B cell (primary cell): ENCODE data around the gene IER5L. TPM values are rescaled to one million over a fixed set of nuclear protein-coding genes. Genes with fewer than 3 reads are reported as not detected.

Experiments
- ATAC-seq: fragments of 200-7000 bp; cut with Tn5 transposase; one replicate; pipeline ENCODE4 v1.10.0; 2021; ENCODE audit warnings: low read depth, mild to moderate bottlenecking, moderate number of reproducible peaks, moderate library complexity
- CTCF ChIA-PET: fragments of 350-600 bp; sonication (Branson Sonifier 250); formaldehyde crosslinking; loops from one replicate; lab custom pipeline; 2021; ENCODE audit warnings: antibody characterized with exemption, inconsistent platforms; lab: Charles Lee
- POLR2A ChIA-PET: fragments of 350-600 bp; sonication (Branson Sonifier 250); formaldehyde crosslinking; loops from one replicate; lab custom pipeline; 2021; ENCODE audit warnings: antibody characterized with exemption; lab: Charles Lee
- DNase-seq: peaks from one replicate; pipeline ENCODE4 v3.0.0; 2013
- H2AFZ ChIP-seq: 2 replicates; pipeline ENCODE4 v1.6.1; 2012; ENCODE audit warnings: mild to moderate bottlenecking, low read depth, low read length; ENCODE audit not compliant: insufficient read depth, poor library complexity, severe bottlenecking
- H3K27ac ChIP-seq, 2 donors: 1 replicate in 1 of 2; 2 replicates in 1 of 2; pipeline ENCODE4 v1.5.1; 2012 to 2013; ENCODE audit warnings: low read length in 2 of 2, mild to moderate bottlenecking in 2 of 2, moderate library complexity in 1 of 2
- H3K27me3 ChIP-seq, 4 experiments: fragments of 200-600 bp in 1 of 4; sonication (generic) in 1 of 4; replicated peaks in 1 of 4; 1 replicate in 2 of 4; 2 replicates in 2 of 4; pipeline versions ENCODE4 v1.6.1 to v1.7.0; 2013 to 2016; ENCODE audit warnings: low read length in 3 of 4, mild to moderate bottlenecking in 2 of 4, mixed read lengths in 1 of 4, moderate library complexity in 1 of 4; ENCODE audit not compliant: insufficient read depth in 4 of 4, control insufficient read depth in 3 of 4; ENCODE audit errors: control extremely low read depth in 1 of 4
- H3K36me3 ChIP-seq, 2 experiments: replicated peaks in 1 of 2; 1 replicate in 1 of 2; 2 replicates in 1 of 2; pipeline versions ENCODE4 v1.6.1 to v1.7.1; 2013; ENCODE audit warnings: low read length in 1 of 2; ENCODE audit not compliant: insufficient read depth in 2 of 2, control insufficient read depth in 1 of 2; ENCODE audit errors: control extremely low read depth in 1 of 2, extremely low read depth in 1 of 2
- H3K4me1 ChIP-seq, 2 donors: fragments of 200-600 bp in 1 of 2; sonication (generic) in 1 of 2; 1 replicate in 1 of 2; 2 replicates in 1 of 2; pipeline versions ENCODE4 v1.5.1 to v1.6.1; 2013 to 2017; ENCODE audit warnings: low read length in 2 of 2; ENCODE audit not compliant: control insufficient read depth in 2 of 2, insufficient read depth in 2 of 2
- H3K4me2 ChIP-seq: replicated peaks from 2 replicates; pipeline ENCODE3; 2012; ENCODE audit warnings: mild to moderate bottlenecking, low read depth, low read length; ENCODE audit not compliant: poor library complexity, severe bottlenecking
- H3K4me3 ChIP-seq, 5 experiments: fragments of 200-600 bp in 1 of 5; sonication (generic) in 1 of 5; 1 replicate in 3 of 5; 2 replicates in 2 of 5; pipeline versions ENCODE4 v1.5.1 to v1.7.0; 2011 to 2016; ENCODE audit warnings: low read length in 4 of 5, mild to moderate bottlenecking in 4 of 5, low read depth in 2 of 5, control low read depth in 1 of 5, moderate library complexity in 1 of 5; ENCODE audit not compliant: insufficient read depth in 1 of 5; ENCODE audit errors: control extremely low read depth in 1 of 5, extremely low read depth in 1 of 5
- H3K79me2 ChIP-seq: fragments of 200-600 bp; sonication (generic); one replicate; pipeline ENCODE4 v1.6.0; 2016; ENCODE audit warnings: low read length; ENCODE audit not compliant: control insufficient read depth, insufficient read depth
- H3K9ac ChIP-seq: fragments of 200-600 bp; sonication (generic); 2 replicates; pipeline ENCODE4 v1.6.1; 2017; ENCODE audit warnings: mild to moderate bottlenecking, low read length, moderate library complexity
- H3K9me3 ChIP-seq, 3 donors: one replicate each; pipeline versions ENCODE4 v1.6.1 to v1.7.1; 2013; ENCODE audit warnings: low read length in 2 of 3; ENCODE audit not compliant: control insufficient read depth in 2 of 3, insufficient read depth in 1 of 3; ENCODE audit errors: control extremely low read depth in 1 of 3
- H4K20me1 ChIP-seq: 2 replicates; pipeline ENCODE4 v1.6.0; 2012; ENCODE audit warnings: mild to moderate bottlenecking, low read length; ENCODE audit not compliant: insufficient read depth, control insufficient read depth, poor library complexity, severe bottlenecking
- H3K27ac Mint-ChIP-seq: one replicate; pipeline ENCODE4 v1.8.0; 2021; ENCODE audit warnings: mixed read lengths
- H3K27me3 Mint-ChIP-seq: one replicate; pipeline ENCODE4 v1.8.0; 2021; ENCODE audit warnings: mixed read lengths
- H3K4me1 Mint-ChIP-seq: one replicate; pipeline ENCODE4 v1.8.0; 2021; ENCODE audit warnings: mixed read lengths
- H3K4me3 Mint-ChIP-seq: one replicate; pipeline ENCODE4 v1.8.0; 2021; ENCODE audit warnings: mixed read lengths
- H3K9me3 Mint-ChIP-seq: one replicate; pipeline ENCODE4 v1.8.0; 2022; ENCODE audit warnings: mixed read lengths; ENCODE audit not compliant: insufficient read depth
- EZH2 ChIP-seq: IDR thresholded peaks from 2 replicates; pipeline ENCODE4 v1.6.1; 2012; ENCODE audit warnings: borderline replicate concordance, low read depth, mild to moderate bottlenecking, moderate library complexity, low read length; ENCODE audit not compliant: insufficient read depth, poor library complexity, severe bottlenecking
- WGBS: methylation state at CpG from one replicate; pipeline ENCODE4 v1.1.5; 2013; ENCODE audit warnings: missing lambda C conversion rate; ENCODE audit not compliant: insufficient coverage; 5-methylcytosine and 5-hydroxymethylcytosine counted together
- intact Hi-C: fragments of 100-400 bp; cut with micrococcal nuclease; formaldehyde crosslinking; loops from one replicate; pipeline ENCODE4 v1.10.0; 2022
- polyA plus RNA-seq: library from polyadenylated mRNA; depleted of rRNA; stranded (reverse); fragments of >200 nt; gene quantifications from 2 replicates; pipeline ENCODE4 v1.2.3, GENCODE V29; 2012
- total RNA-seq, 2 donors: library from RNA; stranded (reverse); fragments of 120-200 nt in 1 of 2; gene quantifications; 1 replicate in 1 of 2; 2 replicates in 1 of 2; pipeline versions ENCODE4 v1.2.3 to v1.2.4, GENCODE V29; 2013 to 2022
- TF ChIP-seq, protein P1 (sequence below): fragments of 200-600 bp; IDR thresholded peaks from one replicate; pipeline ENCODE4 v1.8.0; 2022; ENCODE audit warnings: antibody characterized with exemption, mild to moderate bottlenecking

The IER5L gene
- total and polyA plus RNA-seq, 2 donors (not counting 1 experiment from before 2014, with no cell fraction given): 1.5 to 12.9 TPM

DNA sequence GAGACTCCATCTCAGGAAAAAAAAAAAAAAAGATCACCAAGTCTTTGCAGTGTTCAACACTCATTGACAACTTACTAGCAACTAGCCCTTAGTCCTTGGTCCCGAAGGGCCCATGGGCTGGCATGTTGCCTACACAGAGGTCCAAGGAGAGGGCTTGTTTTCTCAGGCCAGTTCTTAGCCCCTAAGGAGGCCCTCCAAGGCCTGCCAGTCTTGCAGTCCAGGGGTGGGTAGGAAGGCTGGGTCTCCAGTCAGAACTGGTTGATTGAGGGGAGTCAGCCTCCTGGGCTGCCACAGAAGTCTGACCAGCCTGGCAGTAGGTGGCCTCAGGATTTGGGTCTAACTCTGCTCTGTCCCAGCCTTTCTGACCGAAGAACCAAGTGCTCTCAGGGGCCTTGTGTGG, 32.7 kb downstream of the IER5L start:
- H3K4me3 Mint-ChIP-seq: no peak overlapping the region
- H3K27ac Mint-ChIP-seq: no peak overlapping the region
- H3K9ac ChIP-seq: no peak overlapping the region
- no peak overlapping the region for H2AFZ ChIP-seq
- H3K9me3 ChIP-seq: no peaks in the 10 kb centered on the region
- H3K4me1 ChIP-seq: peaks cover 46 to 52% of the 10 kb centered on the region in 2 donors
- intact Hi-C loops: no loop called here
- POLR2A ChIA-PET: interaction anchor here (0.7 kb wide), 1 partner anchor 311 kb away, joined by 4 read pairs; no protein-coding TSS in a partner anchor
- H3K9me3 Mint-ChIP-seq: no peaks in the 10 kb centered on the region
- DNase-seq: no peak
- WGBS: 100% methylated on average over 2 of the region's 2 CpGs
- ATAC-seq: no peak
- CTCF ChIA-PET: interaction anchor here (1.2 to 18.9 kb wide), 4 partner anchors 14 to 639 kb away, joined by 3 to 382 read pairs (median 78); partner anchors contain the start of genes IER5L and NTMT1
- H3K27ac ChIP-seq: no peak overlapping the region
- H3K4me1 Mint-ChIP-seq: peaks cover 47% of the 10 kb centered on the region
- H3K27me3 ChIP-seq: no peaks in the 10 kb centered on the region
- H3K4me3 ChIP-seq: no peak overlapping the region
- peaks cover 0 to 38% of the 10 kb centered on the region in 2 experiments for H3K36me3 ChIP-seq
- H3K27me3 Mint-ChIP-seq: no peaks in the 10 kb centered on the region
- TF ChIP-seq, protein P1, sequence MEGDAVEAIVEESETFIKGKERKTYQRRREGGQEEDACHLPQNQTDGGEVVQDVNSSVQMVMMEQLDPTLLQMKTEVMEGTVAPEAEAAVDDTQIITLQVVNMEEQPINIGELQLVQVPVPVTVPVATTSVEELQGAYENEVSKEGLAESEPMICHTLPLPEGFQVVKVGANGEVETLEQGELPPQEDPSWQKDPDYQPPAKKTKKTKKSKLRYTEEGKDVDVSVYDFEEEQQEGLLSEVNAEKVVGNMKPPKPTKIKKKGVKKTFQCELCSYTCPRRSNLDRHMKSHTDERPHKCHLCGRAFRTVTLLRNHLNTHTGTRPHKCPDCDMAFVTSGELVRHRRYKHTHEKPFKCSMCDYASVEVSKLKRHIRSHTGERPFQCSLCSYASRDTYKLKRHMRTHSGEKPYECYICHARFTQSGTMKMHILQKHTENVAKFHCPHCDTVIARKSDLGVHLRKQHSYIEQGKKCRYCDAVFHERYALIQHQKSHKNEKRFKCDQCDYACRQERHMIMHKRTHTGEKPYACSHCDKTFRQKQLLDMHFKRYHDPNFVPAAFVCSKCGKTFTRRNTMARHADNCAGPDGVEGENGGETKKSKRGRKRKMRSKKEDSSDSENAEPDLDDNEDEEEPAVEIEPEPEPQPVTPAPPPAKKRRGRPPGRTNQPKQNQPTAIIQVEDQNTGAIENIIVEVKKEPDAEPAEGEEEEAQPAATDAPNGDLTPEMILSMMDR: no peak
- no peak for TF ChIP-seq EZH2
- no peak overlapping the region for H3K4me2 ChIP-seq
- peaks cover 35% of the 10 kb centered on the region for H3K79me2 ChIP-seq
- H4K20me1 ChIP-seq: peaks cover 8% of the 10 kb centered on the region
